ENCODE data around the gene ARHGDIG.

DNA sequence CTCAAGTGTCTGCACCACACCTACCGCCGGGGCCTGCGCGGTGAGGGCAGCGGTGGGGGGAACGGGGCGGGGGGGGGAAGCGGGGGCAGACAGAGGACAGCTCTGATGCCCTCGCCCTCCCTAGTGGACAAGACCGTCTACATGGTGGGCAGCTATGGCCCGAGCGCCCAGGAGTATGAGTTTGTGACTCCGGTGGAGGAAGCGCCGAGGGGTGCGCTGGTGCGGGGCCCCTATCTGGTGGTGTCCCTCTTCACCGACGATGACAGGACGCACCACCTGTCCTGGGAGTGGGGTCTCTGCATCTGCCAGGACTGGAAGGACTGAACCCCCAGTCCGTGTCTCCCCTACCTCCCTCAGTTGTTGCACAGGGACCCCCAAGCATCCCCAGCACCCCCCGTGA, 2.1 kb downstream of the ARHGDIG start:
- TF ChIP-seq, protein P1, sequence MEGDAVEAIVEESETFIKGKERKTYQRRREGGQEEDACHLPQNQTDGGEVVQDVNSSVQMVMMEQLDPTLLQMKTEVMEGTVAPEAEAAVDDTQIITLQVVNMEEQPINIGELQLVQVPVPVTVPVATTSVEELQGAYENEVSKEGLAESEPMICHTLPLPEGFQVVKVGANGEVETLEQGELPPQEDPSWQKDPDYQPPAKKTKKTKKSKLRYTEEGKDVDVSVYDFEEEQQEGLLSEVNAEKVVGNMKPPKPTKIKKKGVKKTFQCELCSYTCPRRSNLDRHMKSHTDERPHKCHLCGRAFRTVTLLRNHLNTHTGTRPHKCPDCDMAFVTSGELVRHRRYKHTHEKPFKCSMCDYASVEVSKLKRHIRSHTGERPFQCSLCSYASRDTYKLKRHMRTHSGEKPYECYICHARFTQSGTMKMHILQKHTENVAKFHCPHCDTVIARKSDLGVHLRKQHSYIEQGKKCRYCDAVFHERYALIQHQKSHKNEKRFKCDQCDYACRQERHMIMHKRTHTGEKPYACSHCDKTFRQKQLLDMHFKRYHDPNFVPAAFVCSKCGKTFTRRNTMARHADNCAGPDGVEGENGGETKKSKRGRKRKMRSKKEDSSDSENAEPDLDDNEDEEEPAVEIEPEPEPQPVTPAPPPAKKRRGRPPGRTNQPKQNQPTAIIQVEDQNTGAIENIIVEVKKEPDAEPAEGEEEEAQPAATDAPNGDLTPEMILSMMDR (IDR thresholded peaks at IDR 0.05): no peak
- TF ChIP-seq POLR2A (IDR thresholded peaks at IDR 0.05): no peak
